ENCODE data around the gene BCOR.

BCOR gene

DNA sequence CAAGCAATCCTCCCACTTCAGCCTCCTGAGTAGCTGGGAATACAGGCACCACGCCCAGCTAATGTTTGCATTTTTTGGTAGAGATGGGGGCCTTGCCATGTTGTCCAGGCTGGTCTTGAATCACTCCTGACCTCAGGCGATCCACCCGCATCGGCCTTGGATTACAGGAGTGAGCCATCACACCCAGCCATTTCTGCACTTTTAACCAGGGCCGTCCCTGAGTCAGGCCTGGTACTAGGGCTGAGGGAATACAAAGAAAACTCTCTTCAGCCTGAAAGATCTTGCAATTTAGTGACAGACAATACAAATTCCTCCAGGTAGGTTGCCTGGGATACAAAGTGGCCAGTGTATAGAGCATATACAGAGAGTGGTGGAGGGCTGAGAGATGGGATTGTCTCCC, 65.8 kb downstream of the BCOR start:
- H3K9me3 Mint-ChIP-seq: no peaks in the 10 kb centered on the region
- peaks cover 7% of the 10 kb centered on the region for H3K4me1 Mint-ChIP-seq
- no peaks in the 10 kb centered on the region for H3K27me3 Mint-ChIP-seq
- no peak overlapping the region for H3K27ac Mint-ChIP-seq (ENCODE audit: low read depth)
- DNase-seq (ENCODE audit: low spot score in 2 of 2) (no peak), ATAC-seq (replicated peaks; ENCODE audit: extremely low read depth, poor library complexity, severe bottlenecking) (no peak)
- H3K36me3 Mint-ChIP-seq (ENCODE audit: insufficient read depth): peaks cover 2% of the 10 kb centered on the region
- no peak overlapping the region for H3K4me3 Mint-ChIP-seq

GRCh38 chrX:40030205-40030604, 67.6 kb downstream of the BCOR start:
- no peaks in the 10 kb centered on the region for H3K9me3 Mint-ChIP-seq
- ATAC-seq (replicated peaks; ENCODE audit: extremely low read depth, poor library complexity, severe bottlenecking): no peak
- H3K4me3 Mint-ChIP-seq: no peak overlapping the region

DNA sequence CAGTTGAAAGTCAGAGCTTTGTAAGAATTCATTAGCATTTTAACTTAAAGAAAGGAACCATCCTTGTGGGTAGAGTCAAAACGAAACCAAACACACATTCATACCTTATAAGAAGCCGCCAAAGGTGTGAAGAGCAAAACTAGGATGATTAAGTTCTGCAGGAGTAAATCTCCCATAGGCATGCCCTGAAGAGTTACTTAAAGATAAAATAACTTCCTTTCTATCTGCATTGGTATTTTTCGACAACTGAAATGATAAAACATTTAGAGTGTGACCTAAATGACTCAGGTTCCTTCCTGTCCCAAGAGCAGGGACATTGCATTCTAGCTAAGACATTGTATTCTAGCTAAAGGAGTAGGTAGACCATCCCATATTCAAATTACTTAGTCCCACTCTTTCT, 75.3 kb downstream of the BCOR start:
- ATAC-seq (replicated peaks; ENCODE audit: extremely low read depth, poor library complexity, severe bottlenecking) (no peak), DNase-seq (ENCODE audit: low spot score in 2 of 2) (no peak)
- Mint-ChIP-seq H3K4me3 (no peak overlapping the region), H3K27ac (ENCODE audit: low read depth) (no peak overlapping the region), H3K27me3 (no peaks in the 10 kb centered on the region), H3K9me3 (no peaks in the 10 kb centered on the region), H3K4me1 (peaks cover 12% of the 10 kb centered on the region), H3K36me3 (ENCODE audit: insufficient read depth) (no peaks in the 10 kb centered on the region)

More at GRCh38 chrX:40030205-40030604, 67.6 kb downstream of the BCOR start:
- Mint-ChIP-seq H3K4me1 (peaks cover 10% of the 10 kb centered on the region), H3K27me3 (no peaks in the 10 kb centered on the region), H3K27ac (ENCODE audit: low read depth) (no peak overlapping the region), H3K36me3 (ENCODE audit: insufficient read depth) (peaks cover 2% of the 10 kb centered on the region)
- DNase-seq (ENCODE audit: low spot score in 2 of 2): no peak

GRCh38 chrX:40021647-40022046, 76.1 kb downstream of the BCOR start:
- DNase-seq (ENCODE audit: low spot score in 2 of 2): no peak
- no peaks in the 10 kb centered on the region for H3K36me3 Mint-ChIP-seq (ENCODE audit: insufficient read depth)
- H3K4me1 Mint-ChIP-seq: peaks cover 7% of the 10 kb centered on the region
- H3K4me3 Mint-ChIP-seq: no peak overlapping the region
- H3K27me3 Mint-ChIP-seq: no peaks in the 10 kb centered on the region
- no peaks in the 10 kb centered on the region for H3K9me3 Mint-ChIP-seq
- no peak overlapping the region for H3K27ac Mint-ChIP-seq (ENCODE audit: low read depth)
- no peak for ATAC-seq (replicated peaks; ENCODE audit: extremely low read depth, poor library complexity, severe bottlenecking)

DNA sequence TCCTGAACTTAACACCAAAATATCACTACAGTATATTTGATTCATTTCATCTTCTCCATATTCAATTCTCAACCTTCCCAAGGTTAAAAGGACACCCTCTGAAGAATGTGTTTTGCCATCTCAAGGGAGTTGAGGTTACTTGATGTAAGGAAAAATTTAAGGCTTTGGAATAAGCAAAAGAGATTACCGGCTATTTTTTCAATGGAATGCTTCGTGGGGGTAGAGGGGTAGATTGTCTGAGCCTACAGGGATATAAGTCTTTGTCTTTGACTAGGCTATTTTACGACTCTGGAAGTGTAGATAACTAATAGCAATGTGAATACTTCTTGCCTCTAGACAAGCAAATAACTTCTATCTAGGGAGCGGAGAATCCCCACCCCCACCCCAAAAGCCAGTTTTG, 78.2 kb downstream of the BCOR start:
- ATAC-seq (replicated peaks; ENCODE audit: extremely low read depth, poor library complexity, severe bottlenecking) (no peak), DNase-seq (ENCODE audit: low spot score in 2 of 2) (no peak)
- Mint-ChIP-seq H3K4me1 (peaks cover 7% of the 10 kb centered on the region), H3K27ac (ENCODE audit: low read depth) (no peak overlapping the region), H3K9me3 (no peaks in the 10 kb centered on the region), H3K27me3 (no peaks in the 10 kb centered on the region), H3K4me3 (no peak overlapping the region), H3K36me3 (ENCODE audit: insufficient read depth) (peaks cover 3% of the 10 kb centered on the region)

GRCh38 chrX:40018041-40018440, 79.7 kb downstream of the BCOR start:
- peaks cover 7% of the 10 kb centered on the region for H3K4me1 Mint-ChIP-seq
- peaks cover 9% of the 10 kb centered on the region for H3K36me3 Mint-ChIP-seq (ENCODE audit: insufficient read depth)
- no peak for ATAC-seq (replicated peaks; ENCODE audit: extremely low read depth, poor library complexity, severe bottlenecking)
- no peak overlapping the region for H3K27ac Mint-ChIP-seq (ENCODE audit: low read depth)
- H3K4me3 Mint-ChIP-seq: no peak overlapping the region
- no peaks in the 10 kb centered on the region for H3K9me3 Mint-ChIP-seq
- no peaks in the 10 kb centered on the region for H3K27me3 Mint-ChIP-seq
- DNase-seq (ENCODE audit: low spot score in 2 of 2): no peak

- ATAC-seq (replicated peaks; ENCODE audit: extremely low read depth, poor library complexity, severe bottlenecking): no peak
- DNase-seq (ENCODE audit: low spot score in 2 of 2): no peak
- Mint-ChIP-seq H3K9me3 (no peaks in the 10 kb centered on the region), H3K27me3 (no peaks in the 10 kb centered on the region), H3K4me3 (no peak overlapping the region), H3K27ac (ENCODE audit: low read depth) (no peak overlapping the region), H3K4me1 (no peaks in the 10 kb centered on the region), H3K36me3 (ENCODE audit: insufficient read depth) (peaks cover 9% of the 10 kb centered on the region)
These were observed 81.0 kb downstream of the BCOR start for GRCh38 chrX:40016749-40017148.

DNA sequence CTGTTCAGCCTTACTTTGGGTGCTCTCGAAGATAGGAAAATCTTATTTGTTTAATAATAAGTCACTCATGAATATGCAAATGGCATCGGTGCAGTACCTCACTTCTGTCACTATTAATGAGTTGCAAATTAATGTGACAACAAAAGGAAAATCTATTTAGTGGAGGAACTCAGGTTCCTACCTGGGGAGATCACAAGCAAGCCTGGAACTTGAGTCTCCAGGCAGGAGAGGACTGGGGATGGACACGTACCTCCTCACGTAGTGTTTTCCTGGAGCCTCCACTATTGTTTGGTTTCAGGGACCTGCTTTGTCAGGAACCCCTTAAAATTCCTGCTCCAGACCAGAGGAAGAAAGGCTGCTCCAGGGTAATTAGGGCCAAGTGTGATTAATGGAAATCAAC, 82.1 kb downstream of the BCOR start:
- H3K4me3 Mint-ChIP-seq: no peak overlapping the region
- H3K9me3 Mint-ChIP-seq: no peaks in the 10 kb centered on the region
- ATAC-seq (replicated peaks; ENCODE audit: extremely low read depth, poor library complexity, severe bottlenecking) (no peak), DNase-seq (ENCODE audit: low spot score in 2 of 2) (no peak)
- H3K36me3 Mint-ChIP-seq (ENCODE audit: insufficient read depth): peaks cover 9% of the 10 kb centered on the region
- no peaks in the 10 kb centered on the region for H3K27me3 Mint-ChIP-seq
- no peak overlapping the region for H3K27ac Mint-ChIP-seq (ENCODE audit: low read depth)
- peaks cover 4% of the 10 kb centered on the region for H3K4me1 Mint-ChIP-seq

- H3K27me3 Mint-ChIP-seq: no peaks in the 10 kb centered on the region
- H3K4me1 Mint-ChIP-seq: peaks cover 12% of the 10 kb centered on the region
- peak in 1 of 2 donors; percentile 16 for DNase-seq (ENCODE audit: low spot score in 2 of 2)
These were observed 84.2 kb downstream of the BCOR start for GRCh38 chrX:40013266-40014195.

GRCh38 chrX:40012868-40013265, 84.9 kb downstream of the BCOR start:
- ATAC-seq (replicated peaks; ENCODE audit: extremely low read depth, poor library complexity, severe bottlenecking) (no peak), DNase-seq (ENCODE audit: low spot score in 2 of 2) (no peak)
- peaks cover 4% of the 10 kb centered on the region for H3K27me3 Mint-ChIP-seq
- peak overlapping the region; percentile 74 for H3K4me3 Mint-ChIP-seq
- peaks cover 12% of the 10 kb centered on the region for H3K36me3 Mint-ChIP-seq (ENCODE audit: insufficient read depth)
- H3K27ac Mint-ChIP-seq (ENCODE audit: low read depth): peak overlapping the region; percentile 6
- H3K9me3 Mint-ChIP-seq: no peaks in the 10 kb centered on the region
- H3K4me1 Mint-ChIP-seq: peaks cover 12% of the 10 kb centered on the region

More at GRCh38 chrX:40013266-40014195, 84.2 kb downstream of the BCOR start:
- Mint-ChIP-seq H3K9me3 (no peaks in the 10 kb centered on the region), H3K36me3 (ENCODE audit: insufficient read depth) (peaks cover 12% of the 10 kb centered on the region), H3K4me3 (peak overlapping the region; percentile 74), H3K27ac (ENCODE audit: low read depth) (peak overlapping the region; percentile 19)
- peak; percentile 41 for ATAC-seq (replicated peaks; ENCODE audit: extremely low read depth, poor library complexity, severe bottlenecking)

- peaks cover 12% of the 10 kb centered on the region for H3K4me1 Mint-ChIP-seq
- ATAC-seq (replicated peaks; ENCODE audit: extremely low read depth, poor library complexity, severe bottlenecking) (no peak), DNase-seq (ENCODE audit: low spot score in 2 of 2) (no peak)
- H3K9me3 Mint-ChIP-seq: no peaks in the 10 kb centered on the region
- H3K27me3 Mint-ChIP-seq: peaks cover 10% of the 10 kb centered on the region
- H3K36me3 Mint-ChIP-seq (ENCODE audit: insufficient read depth): peaks cover 12% of the 10 kb centered on the region
- peak overlapping the region; percentile 74 for H3K4me3 Mint-ChIP-seq
- H3K27ac Mint-ChIP-seq (ENCODE audit: low read depth): no peak overlapping the region
These were observed 85.5 kb downstream of the BCOR start for GRCh38 chrX:40012039-40012867.

GRCh38 chrX:40011322-40012038, 86.3 kb downstream of the BCOR start:
- peaks cover 12% of the 10 kb centered on the region for H3K4me1 Mint-ChIP-seq
- no peak overlapping the region for H3K27ac Mint-ChIP-seq (ENCODE audit: low read depth)
- peaks cover 12% of the 10 kb centered on the region for H3K36me3 Mint-ChIP-seq (ENCODE audit: insufficient read depth)
- H3K4me3 Mint-ChIP-seq: no peak overlapping the region
- DNase-seq (ENCODE audit: low spot score in 2 of 2) (no peak), ATAC-seq (replicated peaks; ENCODE audit: extremely low read depth, poor library complexity, severe bottlenecking) (no peak)
- H3K9me3 Mint-ChIP-seq: no peaks in the 10 kb centered on the region
- peaks cover 17% of the 10 kb centered on the region for H3K27me3 Mint-ChIP-seq
